Measurements from ENCODE around the gene FLCN.
"Not testable (repeated sequence)": the region's sequence is repeated elsewhere in the genome, so short reads cannot be mapped to it uniquely, and the experiment has no call there.

Gene FLCN

GRCh38 chr17:17213775-17214174 is 23.2 kb downstream of the FLCN start:
- DNase-seq (ENCODE audit: low read depth): no peak

- DNase-seq (ENCODE audit: low read depth): no peak
Measured at GRCh38 chr17:17207998-17208397, 29.0 kb downstream of the FLCN start.

- DNase-seq (ENCODE audit: low read depth): peak; percentile 16
Measured at GRCh38 chr17:17206913-17207335, 30.0 kb downstream of the FLCN start.

- peak; percentile 83 for DNase-seq (ENCODE audit: low read depth)
Measured at GRCh38 chr17:17206124-17206912, 30.6 kb downstream of the FLCN start, which contains the start of gene PLD6. TSS of gene PLD6 (minus strand) at chr17:17206333. CDS start at chr17:17206286, 47 bp downstream.

- DNase-seq (ENCODE audit: low read depth): peak; percentile 82
Measured at GRCh38 chr17:17205368-17206123, 31.4 kb downstream of the FLCN start.

- DNase-seq (ENCODE audit: low read depth): no peak
Measured at GRCh38 chr17:17204635-17205231, 32.2 kb downstream of the FLCN start.

GRCh38 chr17:17204041-17204591 is 32.9 kb downstream of the FLCN start:
- no peak for DNase-seq (ENCODE audit: low read depth)

GRCh38 chr17:17203173-17203730 is 33.7 kb downstream of the FLCN start:
- no peak for DNase-seq (ENCODE audit: low read depth)

GRCh38 chr17:17201907-17202306 is 35.1 kb downstream of the FLCN start:
- no peak for DNase-seq (ENCODE audit: low read depth)

GRCh38 chr17:17201271-17201670 is 35.7 kb downstream of the FLCN start:
- no peak for DNase-seq (ENCODE audit: low read depth)

- no peak for DNase-seq (ENCODE audit: low read depth)
Measured at GRCh38 chr17:17200831-17201230, 36.1 kb downstream of the FLCN start.

- no peak for DNase-seq (ENCODE audit: low read depth)
Measured at GRCh38 chr17:17200311-17200710, 36.7 kb downstream of the FLCN start.

GRCh38 chr17:17198281-17198680 is 38.7 kb downstream of the FLCN start:
- DNase-seq (ENCODE audit: low read depth): peak; percentile 19

- peak; percentile 54 for DNase-seq (ENCODE audit: low read depth)
Measured at GRCh38 chr17:17196776-17197175, 40.2 kb downstream of the FLCN start.

GRCh38 chr17:17195466-17195865 is 41.5 kb downstream of the FLCN start:
- DNase-seq (ENCODE audit: low read depth): not testable (repeated sequence)

GRCh38 chr17:17191961-17192381 is 45.0 kb downstream of the FLCN start:
- DNase-seq (ENCODE audit: low read depth): no peak

GRCh38 chr17:17191346-17191792 is 45.6 kb downstream of the FLCN start:
- DNase-seq (ENCODE audit: low read depth): peak; percentile 89

GRCh38 chr17:17190188-17190587 is 46.8 kb downstream of the FLCN start:
- no peak for DNase-seq (ENCODE audit: low read depth)

GRCh38 chr17:17189559-17189958 is 47.4 kb downstream of the FLCN start:
- no peak for DNase-seq (ENCODE audit: low read depth)

GRCh38 chr17:17188586-17188985 is 48.4 kb downstream of the FLCN start:
- no peak for DNase-seq (ENCODE audit: low read depth)

- no peak for DNase-seq (ENCODE audit: low read depth)
Measured at GRCh38 chr17:17186551-17187505, 50.1 kb downstream of the FLCN start.
